Glomerular visceral epithelial cell (primary cell): ENCODE results near the gene CXCL14.

Experiments
- DNase-seq: peaks from one replicate; pipeline ENCODE4 v3.0.0-alpha.2; 2016; ENCODE audit errors: extremely low spot score

Gene CXCL14

DNA sequence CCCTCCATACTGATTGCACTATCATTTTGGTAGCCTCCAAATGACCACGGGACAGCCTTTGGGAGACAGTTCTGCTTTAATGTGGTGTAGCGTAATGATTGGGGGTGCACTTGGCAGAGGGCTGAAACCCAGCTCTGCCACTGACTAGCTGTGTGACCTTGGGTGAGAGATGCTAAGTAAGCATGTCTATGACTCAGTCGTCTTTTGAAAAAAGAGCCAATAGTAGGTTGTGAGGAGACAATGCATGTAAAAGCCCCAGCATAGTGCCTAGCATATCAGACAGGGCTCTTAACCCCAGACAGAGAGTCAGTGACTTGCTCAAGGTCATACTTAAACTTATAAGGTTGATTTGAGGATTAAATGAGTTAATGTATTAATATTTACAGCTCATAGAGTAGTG lies 18.0 kb upstream of the CXCL14 start:
- DNase-seq: no peak

DNA sequence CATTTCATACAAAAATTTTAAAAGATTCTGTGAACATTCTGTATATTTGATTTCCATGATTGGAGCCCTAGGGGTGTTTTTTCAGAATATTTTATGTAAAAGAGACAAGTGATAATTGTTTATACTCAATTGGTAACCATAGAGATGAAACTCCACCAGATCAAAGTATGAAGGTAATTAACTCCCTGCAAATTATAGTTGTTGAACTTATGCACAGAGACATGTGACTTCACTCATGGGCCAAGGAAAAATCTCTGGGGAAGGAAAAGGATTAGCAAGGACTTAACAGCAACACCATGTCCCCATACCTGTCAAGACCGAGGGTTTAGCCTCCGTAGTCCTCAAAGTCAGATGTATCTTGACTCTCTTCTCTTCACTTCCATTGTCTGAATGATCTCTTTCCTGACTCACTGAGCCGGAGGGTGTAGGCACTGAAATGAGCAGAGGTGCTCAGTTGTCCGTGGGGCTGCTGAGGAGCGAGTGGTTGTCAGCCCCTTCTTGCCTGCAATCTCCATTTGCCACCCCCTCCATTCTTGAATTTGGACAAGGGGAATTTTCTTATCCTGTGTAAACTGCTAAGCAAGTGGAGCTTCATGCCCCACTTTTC lies 17.5 kb upstream of the CXCL14 start:
- DNase-seq: no peak

DNA sequence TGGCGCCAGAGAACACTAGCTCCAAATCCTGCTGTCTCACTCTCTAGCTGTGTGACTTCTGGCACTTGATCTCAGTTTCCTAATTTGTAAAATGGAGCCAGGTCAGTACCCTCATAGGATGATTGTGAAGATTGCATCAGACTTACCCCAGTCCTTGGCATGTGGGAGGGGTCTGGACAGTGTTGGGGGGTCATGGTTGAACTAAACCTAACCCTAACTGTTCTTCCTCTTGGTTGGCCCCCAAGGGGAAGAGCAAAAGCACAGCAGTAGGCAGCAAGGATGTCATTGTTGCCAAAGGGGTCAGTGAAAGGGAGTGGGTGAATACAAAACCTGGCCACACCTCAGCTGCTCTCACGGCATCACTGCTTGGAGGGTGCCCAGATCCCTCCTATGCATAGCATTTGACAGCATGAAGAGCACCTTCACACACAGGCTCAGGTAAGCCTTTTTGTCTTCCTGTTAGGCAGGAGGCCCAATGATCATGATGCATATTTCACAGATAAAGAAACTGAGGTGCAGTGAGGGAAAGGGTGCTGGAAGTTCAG lies 15.7 kb upstream of the CXCL14 start:
- DNase-seq: no peak

DNA sequence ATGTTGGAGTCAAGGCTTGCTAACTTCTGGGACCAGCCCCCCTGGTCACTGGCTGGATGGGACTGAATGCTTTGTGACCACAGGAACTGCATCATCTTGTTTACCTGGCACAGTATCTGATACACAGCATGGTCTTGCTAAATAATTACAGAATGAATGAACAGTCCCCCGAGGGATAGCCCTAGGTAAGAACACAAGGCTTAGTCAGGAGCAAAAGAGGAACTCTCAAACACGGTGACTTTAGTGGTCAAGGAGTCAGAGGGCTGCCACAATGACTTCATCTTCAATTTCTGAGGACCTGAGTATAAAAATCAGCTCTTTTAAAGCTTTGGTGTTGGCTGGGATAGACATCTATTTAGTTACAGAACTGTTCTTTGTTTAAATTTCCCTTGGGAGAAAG lies 15.1 kb upstream of the CXCL14 start:
- no peak for DNase-seq

DNA sequence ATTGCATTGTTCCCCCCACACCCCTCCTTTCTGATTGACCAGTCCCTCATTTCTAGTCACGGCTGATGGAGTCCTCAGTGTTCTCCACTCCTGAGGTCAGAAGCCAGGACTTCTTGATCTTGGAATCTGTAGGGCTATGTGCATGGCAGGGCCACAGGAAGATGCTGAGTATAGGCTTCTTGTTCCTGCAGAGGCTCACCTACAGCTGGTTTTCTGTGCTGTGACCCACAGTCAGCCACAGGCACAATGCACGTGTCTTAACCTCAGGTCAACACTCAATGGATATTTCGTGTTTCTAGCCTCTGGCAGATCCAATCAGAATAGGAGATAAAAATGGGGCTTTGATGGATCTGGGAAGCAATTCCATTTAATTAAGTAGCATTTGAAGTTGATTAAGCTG lies 14.3 kb upstream of the CXCL14 start:
- no peak for DNase-seq

DNA sequence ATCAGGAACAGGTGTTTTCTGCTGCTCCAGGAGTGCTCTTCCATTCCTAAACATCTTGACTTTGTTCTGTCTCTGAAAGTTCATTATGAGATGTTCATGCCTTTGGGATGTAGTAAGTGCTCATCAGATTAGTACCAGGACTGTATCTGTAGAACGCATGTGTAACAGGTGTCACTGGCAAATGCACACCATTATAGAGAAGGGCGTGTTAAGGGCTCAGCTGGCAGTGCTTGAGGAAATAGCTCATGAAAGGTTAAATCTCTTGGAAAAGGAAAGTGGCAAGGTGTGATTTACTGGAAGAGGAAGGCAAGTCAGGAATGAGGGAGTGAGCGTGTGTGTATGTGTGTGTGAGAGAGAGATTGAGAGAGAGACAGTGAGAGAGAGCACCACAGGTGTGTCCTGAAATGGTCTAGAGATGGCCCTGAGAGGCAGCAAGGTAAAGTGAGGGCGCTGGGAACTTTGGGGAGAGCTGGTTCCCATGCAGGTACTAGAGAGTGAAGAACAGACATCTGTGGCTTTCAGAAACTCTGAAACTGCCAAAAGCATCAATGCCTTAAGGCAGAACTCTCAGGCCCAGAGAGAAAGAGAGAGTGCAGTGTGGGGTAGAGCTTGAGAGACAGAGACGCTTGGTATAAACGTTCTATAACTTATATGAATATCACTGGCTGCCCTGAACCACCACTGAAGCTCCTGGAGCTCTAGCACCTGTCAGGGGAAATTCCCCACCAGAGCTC lies 13.7 kb upstream of the CXCL14 start:
- DNase-seq: no peak

DNA sequence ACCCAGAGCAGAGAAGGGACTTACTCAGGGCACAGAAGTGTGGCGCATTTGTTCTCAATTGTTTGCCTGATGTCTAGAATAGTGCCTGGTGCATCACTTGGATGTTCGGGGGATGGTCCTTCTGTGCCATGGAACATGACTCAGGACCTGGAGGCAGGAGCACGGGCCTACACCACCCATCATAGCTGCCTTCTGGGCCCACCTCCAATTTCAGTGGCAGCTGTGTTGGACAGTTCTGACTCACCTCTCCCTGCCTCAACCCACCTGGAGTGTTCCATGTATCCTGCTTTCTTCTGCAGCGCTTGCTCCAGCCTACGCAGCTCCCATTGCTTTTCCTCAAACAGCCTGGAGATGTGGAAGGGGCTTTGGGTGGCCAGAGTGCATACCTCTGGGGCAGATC lies 12.5 kb upstream of the CXCL14 start:
- no peak for DNase-seq

DNA sequence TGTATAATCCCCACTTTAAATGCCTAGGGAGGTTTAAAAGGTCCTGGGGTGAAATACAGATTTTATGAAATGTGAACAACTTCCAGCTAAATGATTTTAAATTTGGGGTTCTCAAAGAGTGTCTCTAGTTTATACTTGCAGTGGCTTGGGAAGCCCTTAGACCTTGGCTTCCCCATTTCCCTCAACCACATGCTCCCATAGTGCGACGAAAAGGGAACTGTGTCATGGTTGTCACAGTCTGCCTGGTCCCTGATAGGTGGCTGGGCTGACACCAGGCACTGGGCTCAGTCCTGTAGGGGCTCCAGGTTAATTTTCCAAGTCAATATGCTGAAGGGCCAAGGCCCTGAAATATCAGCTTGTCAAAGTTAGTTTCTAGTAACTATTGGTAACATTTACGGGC lies 10.4 kb upstream of the CXCL14 start:
- DNase-seq: no peak

DNA sequence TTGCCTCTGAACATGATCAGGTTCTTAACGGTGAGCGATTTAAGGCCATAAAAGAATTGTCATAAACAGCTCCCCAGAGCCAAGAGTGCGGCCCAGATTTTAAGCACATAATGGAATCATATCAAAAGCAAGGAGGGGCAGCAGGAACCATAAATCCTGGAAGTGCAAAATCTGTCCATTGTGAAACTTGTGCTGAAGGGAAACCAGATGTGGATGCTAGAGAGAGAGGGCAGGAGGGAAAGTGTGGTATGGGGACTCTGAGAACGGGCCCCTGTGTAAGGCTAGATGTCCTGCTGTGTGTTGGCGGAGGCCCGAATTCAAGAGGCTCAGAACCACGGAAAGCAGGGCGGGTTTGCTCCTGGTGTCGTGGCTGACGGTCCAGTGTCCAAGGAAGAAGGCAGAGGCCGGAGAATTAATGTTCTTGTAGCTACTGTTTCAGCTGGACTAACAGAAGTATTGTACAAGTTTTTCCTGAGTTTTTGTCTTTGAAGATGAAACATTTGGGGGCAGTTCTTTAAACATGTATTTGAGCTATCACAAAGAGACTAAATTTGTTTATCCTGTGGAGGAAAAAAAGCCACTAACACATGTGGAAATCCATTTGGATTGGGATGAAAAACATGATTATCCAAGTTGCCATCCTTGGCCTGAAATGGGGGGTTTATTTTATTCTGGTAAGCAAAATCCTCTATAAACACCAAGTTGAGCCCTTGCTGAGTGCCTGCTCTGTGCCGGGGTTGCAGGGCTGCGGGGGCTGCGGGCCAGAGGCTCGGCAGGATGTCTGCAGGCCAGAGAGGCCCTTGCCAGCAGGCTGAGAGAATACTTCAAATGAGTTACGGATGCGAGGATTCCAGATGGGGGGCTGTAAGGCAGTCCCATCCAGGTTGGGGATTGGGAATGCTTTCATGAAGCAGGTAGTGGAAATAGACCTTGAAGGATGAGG lies 9.2 kb upstream of the CXCL14 start:
- no peak for DNase-seq

DNA sequence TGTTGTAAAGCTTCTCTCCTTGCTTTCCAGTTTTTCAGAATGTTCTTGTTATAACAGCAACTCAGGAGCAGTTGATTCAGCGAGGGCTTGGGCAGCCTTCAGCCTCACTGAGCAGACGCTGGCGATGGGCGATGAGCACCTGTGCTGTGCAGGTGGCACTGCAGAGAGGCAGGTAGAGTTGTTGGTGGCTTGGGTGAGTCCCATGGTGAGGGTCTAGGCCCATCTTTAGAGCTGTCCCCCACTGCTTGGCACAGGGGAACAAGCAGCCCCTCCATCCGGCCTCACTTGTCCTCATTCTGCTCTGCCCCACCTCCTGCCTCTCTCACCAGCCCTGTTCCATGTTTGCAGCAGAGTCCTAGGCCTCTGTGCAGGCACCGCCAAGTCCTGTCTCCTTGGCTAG lies 6.1 kb upstream of the CXCL14 start:
- no peak for DNase-seq

DNA sequence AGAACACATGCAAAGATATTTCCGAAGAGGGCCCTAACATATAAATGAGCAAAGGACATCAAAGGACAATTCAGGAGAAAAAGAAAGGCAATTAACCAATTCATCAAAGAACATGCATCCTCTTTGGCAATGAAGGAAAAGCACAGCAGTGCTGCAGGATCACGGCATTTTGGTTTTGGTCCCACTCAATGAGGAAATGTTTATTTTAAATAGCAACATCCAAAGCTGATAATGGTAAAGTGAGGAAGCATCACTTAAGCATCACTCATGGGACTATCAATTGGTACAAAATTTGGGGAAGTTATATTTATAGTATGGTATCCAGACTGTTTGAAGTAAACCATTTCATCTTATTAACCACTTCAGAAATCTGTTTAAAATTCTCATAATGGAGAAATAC lies 5.5 kb upstream of the CXCL14 start:
- DNase-seq: no peak

DNA sequence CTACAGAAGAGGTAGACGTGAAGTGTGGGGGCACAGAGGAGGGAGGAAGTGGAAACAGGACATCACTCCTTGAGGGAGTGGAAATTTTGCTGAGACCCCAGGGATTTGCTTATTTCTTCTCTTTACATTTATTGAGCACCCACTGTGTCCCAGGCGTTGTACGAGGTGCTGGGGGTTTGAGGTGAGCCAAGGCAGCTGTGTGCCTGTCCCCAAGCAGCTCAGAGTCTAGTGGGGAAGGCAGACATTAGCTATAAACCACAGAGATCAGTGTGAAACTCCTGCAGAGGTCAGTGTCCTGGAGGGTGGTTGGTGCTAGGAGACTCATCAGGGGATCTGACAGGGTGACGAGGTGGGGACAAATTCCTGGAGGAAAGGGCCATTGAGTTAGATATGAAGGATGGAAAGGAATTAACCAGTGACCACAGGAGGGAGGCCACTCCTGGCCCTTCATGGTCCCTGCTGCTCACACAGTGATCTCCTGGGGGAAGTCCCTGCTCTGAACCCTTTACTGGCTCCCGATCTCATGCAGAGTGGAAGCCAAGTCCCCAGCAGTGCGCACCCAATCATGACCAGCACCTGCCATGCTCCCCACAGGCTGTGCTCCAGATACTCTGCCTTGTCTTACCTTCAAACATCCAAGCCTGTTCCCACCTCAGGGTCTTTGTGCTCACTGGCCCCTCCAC lies 3.4 kb upstream of the CXCL14 start:
- DNase-seq: no peak

DNA sequence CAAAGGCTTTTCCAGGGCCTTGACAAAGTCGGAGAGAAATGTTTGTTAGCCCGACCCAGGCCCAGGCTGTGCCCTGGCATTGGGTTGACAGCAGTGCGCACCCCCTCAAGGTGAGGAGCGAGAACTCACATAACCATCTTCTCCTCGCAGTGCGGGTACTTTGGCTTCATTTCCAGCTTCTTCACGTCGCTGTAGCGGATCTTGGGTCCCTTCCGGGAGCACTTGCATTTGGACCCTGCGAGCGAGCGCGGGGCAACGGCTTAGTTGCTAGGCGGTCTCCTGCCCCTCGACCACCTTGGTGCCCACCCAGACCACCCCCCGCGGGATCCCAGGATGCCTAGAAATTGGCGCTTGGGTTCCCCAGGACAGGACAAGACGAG lies 496 bp downstream of the CXCL14 start:
- DNase-seq: no peak

DNA sequence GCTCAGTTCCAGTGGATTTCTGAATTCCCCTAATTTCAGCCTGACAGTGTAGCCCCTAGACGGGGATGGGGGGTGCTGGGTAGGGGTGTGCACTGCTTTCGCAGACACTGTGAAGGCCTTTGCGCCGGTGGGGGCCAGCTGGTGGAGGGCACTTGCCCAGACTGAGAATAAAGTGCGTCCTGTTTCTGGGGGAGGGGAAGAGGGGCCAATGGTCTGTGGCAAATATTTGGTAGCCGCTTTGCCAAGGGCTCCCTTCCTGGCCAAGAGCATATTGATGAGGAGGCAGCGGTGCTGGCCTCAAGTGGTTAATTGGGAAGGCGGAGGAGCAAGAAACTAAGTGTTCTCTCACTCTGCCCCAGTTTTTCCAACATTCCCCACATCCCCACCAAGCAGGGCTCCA lies 1.4 kb downstream of the CXCL14 start:
- no peak for DNase-seq

DNA sequence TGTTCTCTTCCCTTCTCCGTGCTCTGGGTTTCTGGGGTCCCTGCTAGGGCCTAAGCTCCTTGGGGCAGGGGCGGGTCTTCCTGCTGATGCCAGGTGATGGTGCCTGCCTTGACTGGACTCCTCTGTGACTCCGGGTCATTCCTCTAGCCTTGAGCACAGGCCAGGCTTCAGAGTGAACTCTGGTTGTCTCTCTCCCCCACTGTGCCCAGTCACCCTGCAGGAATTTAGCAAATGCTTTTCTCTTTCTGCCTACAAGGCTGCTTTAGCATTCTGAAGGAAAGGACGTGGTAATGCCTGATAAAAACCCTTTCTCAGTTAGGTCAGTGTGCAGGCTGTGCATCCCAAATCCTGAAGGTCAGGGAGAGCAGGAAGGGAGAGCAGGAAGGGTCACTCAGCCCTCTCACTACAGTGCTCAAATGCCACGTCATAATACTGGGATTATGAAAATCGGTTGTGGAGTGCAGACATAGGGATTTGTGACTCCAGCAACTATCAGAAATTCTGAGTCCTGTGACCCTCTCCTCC lies 2.7 kb downstream of the CXCL14 start:
- DNase-seq: no peak

DNA sequence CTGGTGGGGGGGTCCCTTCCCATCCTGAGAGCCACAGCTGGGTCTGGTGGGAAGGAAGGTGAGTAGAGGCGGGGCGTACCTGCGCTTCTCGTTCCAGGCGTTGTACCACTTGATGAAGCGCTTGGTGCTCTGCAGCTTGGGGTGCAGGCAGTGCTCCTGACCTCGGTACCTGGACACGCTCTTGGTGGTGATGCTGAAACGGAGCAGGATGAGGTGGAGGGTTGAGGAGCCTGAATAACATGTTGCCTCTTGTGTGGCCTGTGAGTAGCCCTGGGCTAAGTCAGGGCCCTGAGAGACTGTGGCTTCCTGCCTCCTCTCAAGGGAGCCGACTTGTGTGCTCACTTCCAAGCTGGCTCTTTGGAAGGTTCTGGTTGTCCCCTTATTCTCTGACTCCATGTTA lies 4.3 kb downstream of the CXCL14 start:
- no peak for DNase-seq

DNA sequence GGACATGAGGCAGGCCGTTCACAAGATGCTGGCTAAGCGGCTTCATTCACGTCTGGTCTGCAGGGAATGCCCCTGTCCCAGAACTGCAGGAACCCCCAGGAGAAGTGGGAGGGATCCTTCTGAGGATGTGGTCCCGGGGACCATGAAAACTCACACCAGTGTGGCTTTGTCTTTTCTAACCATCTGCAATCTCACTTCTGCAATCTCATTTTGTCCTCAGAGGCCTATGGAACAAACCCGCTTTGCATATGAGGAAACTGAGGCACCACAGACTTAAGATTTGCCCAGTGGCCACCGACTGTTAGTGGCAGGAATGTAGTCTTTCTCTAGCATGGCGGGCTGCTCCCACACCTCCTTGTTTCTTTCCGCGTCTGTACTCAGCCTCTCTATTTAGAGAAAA lies 6.9 kb downstream of the CXCL14 start:
- no peak for DNase-seq

DNA sequence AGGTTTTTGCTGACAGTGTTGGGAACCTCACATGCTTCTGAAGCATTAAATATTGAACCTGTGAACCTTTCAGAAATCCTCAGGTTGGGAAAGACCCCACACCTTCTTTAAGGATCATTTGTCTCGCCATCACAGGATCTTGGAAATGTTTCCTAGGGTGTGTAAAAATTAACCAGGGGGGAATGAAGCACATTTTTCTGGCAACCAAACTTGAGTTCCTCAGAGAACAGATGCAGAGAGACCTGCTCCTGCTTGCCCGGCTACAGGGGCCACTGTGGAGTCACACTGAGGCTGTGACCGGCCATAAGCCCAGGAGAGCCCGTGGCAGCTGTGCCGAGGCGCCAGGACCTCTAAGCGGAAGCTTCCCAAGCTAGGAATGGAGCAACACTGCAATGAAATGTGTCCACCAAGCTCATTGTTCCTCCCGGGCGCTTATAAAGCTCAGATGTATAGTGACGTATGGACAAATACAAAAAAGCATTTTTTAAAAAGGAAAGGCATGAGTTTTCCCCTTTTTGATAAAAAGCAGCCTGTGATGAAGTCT lies 7.7 kb downstream of the CXCL14 start:
- DNase-seq: no peak

DNA sequence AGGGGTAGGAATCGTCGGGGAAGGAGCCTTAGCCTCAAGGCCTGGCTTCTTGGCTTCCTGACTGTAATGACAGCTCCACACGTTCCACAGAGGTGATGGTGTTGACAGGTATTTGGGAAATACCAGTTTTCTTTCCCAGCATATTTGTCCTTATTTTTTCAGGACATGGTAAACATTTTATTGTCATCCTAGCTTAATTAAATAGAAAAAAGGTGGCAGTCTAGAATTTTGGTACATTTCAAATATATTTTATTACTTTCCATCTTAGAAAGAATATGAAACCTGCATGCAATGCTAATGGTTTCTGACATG lies 8.4 kb downstream of the CXCL14 start:
- DNase-seq: no peak

DNA sequence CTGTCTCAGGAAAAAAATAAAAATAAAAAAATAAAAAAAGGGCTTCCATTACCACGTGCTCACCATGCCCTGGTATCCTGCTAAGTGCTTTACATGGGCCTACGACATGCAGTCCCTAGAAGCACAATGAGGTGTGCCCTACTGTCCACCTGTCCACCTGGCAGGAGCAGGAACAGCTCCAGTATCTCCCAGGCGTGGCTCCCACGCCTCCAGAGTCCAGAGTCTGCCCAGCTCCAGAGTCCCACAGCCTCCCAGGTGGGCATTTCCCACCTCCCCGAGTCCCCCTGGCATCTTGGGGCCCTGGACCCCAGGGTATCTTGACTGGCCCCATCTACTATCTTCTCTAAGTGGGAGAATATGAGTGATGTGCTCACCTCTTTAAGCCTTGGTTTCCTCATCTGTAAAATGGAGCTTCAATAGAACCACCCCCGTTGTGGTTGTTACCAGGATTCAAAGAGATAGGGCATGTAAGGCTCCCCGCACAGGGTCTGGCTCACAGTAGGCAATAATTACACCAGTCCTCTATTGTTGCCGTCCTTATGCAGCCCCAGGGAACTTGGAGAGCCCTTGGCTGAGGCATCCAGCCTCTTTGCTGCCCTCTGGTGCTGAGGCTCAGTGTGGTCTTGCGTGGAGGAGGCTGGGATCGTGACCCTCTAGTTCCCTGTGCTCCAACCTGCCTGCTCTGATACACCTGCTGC lies 8.9 kb downstream of the CXCL14 start:
- peak; percentile 29 for DNase-seq

DNA sequence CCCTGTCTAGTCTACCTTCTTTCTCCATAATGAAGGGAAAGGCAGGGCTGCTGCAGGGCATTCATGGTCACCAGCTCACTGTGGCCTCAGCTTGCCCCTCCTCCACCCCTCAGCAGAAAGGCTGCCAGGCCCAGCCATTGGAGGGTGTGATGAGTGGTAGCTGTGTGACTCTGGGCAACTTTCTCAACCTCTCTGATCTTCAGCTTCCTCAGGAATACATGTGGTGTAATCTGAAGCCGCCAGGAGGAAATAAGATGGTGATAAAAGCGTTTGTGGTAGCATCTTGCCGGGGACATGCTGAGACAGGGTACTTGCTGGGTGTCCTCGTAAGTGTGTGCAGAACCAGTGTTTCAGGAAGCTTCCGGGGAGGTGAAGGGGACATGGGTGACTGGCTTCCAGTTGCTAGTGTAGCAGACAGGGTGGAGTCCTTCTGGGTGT lies 9.8 kb downstream of the CXCL14 start:
- DNase-seq: no peak
